Activated CD8-positive, alpha-beta T cell treated with anti-CD3 and anti-CD28 coated beads, Interleukin-2, amount 10 ng/mL, durations not matched to agents 7 days and 5 days (primary cell): ENCODE results near the gene GNB1. TPM values are rescaled to one million over a fixed set of nuclear protein-coding genes. Genes with fewer than 3 reads are reported as not detected.
A peak's percentile ranks its signal among the peaks of the same experiment; 100 is the strongest.
"Not testable (repeated sequence)": the region's sequence is repeated elsewhere in the genome, so short reads cannot be mapped to it uniquely, and the experiment has no call there.

Experiments
- ATAC-seq: fragments of 150-1000 bp; cut with Tn5 transposase; one replicate; pipeline ENCODE4 v1.10.0; 2021; ENCODE audit warnings: moderate library complexity
- CTCF ChIA-PET: fragments of 350-600 bp; sonication (Branson Sonifier 250); formaldehyde crosslinking; loops from one replicate; lab custom pipeline; 2021; ENCODE audit warnings: antibody characterized with exemption; lab: Charles Lee
- POLR2A ChIA-PET: fragments of 350-600 bp; sonication (Branson Sonifier 250); formaldehyde crosslinking; loops from one replicate; lab custom pipeline; 2021; ENCODE audit warnings: antibody characterized with exemption; lab: Charles Lee
- DNase-seq: peaks from one replicate; pipeline ENCODE4 v3.0.0-alpha.2; 2020
- H3K27ac Mint-ChIP-seq: one replicate; pipeline ENCODE4 v1.8.0; 2021; ENCODE audit warnings: mild to moderate bottlenecking, mixed read lengths
- H3K27me3 Mint-ChIP-seq: one replicate; pipeline ENCODE4 v1.8.0; 2021; ENCODE audit warnings: low read depth, mixed read lengths
- H3K36me3 Mint-ChIP-seq: one replicate; pipeline ENCODE4 v1.8.0; 2021; ENCODE audit warnings: low read depth, mixed read lengths
- H3K4me1 Mint-ChIP-seq: one replicate; pipeline ENCODE4 v1.8.0; 2021; ENCODE audit warnings: low read depth, mixed read lengths
- H3K4me3 Mint-ChIP-seq: one replicate; pipeline ENCODE4 v1.8.0; 2021; ENCODE audit warnings: mild to moderate bottlenecking, mixed read lengths
- H3K9me3 Mint-ChIP-seq: one replicate; pipeline ENCODE4 v1.8.0; 2022; ENCODE audit warnings: mixed read lengths; ENCODE audit not compliant: insufficient read depth
- total RNA-seq, 2 experiments: library from RNA; stranded (reverse); gene quantifications; one replicate each; pipeline ENCODE4 v1.2.3, GENCODE V29; 2021

Gene GNB1
- total RNA-seq, 2 experiments from 2014 or later, result 398 TPM

DNA sequence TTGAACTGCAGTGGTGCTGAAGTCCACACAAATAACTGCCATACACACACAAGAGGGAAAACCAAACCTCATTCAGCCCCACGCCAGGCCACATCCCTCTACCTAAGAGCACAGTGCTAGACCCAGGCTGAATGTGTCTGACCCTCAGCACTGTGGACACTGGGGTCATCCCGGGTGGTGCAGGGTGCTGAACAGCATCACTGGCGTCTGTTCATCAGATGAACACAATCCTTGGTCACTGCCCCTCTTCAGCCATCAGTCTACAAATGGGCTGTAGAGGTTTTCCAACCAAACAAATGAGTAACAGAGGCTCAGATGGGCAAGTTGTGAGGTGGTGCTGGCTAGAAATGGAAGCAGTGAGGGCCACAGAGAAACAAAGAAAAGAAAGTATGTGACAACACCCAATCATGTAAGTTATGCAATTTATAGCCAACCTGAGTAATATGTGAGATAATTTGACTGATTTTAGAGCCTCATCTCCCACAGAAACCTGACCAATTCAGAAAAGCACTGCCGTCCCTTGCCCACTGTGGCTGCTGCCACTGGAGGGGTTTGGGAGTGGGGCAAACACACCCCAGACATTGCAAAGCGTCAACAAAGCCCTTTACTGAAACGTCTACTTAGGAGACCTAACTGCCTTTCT is 27.9 kb downstream of the GNB1 start:
- Mint-ChIP-seq H3K9me3 (no peaks in the 10 kb centered on the region), H3K36me3 (peaks cover 23% of the 10 kb centered on the region), H3K27me3 (no peaks in the 10 kb centered on the region), H3K4me1 (peaks cover 53% of the 10 kb centered on the region), H3K4me3 (no peak overlapping the region), H3K27ac (no peak overlapping the region)
- CTCF ChIA-PET, result no interaction called here
- DNase-seq, result no peak
- POLR2A ChIA-PET, result interaction anchor here (0.7 kb wide), 1 partner anchor 268 kb away, joined by 4 read pairs; no protein-coding TSS in a partner anchor
- ATAC-seq, result no peak

DNA sequence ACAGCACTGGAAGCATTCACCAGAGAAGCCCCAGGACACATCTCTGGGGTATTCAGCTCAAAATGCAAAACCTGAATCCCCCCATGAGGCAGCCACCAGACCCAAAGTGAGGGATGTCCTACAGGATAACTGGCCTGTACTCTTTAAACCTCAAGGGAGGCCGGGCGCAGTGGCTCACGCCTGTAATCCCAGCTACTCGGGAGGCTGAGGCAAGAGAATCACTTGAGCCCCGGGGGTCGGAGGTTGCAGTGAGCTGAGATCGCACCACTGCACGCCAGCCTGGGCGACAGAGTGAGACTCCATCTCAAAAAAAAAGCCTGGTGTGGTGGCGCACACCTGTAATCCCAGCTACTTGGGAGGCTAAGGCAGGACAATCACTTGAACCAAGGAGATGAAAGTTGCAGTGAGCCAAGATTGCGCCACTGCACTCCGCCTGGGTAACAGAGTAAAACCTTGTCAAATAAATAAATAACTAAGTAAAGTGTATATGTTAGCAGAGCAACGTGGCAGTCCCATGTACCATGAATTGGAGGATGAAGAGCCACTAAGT is 29.1 kb downstream of the GNB1 start:
- Mint-ChIP-seq H3K36me3 (peaks cover 27% of the 10 kb centered on the region), H3K4me1 (peaks cover 58% of the 10 kb centered on the region)
- H3K27me3 Mint-ChIP-seq, CTCF ChIA-PET, ATAC-seq, H3K27ac Mint-ChIP-seq, POLR2A ChIA-PET, DNase-seq, H3K4me3 Mint-ChIP-seq, H3K9me3 Mint-ChIP-seq: not testable (repeated sequence)

DNA sequence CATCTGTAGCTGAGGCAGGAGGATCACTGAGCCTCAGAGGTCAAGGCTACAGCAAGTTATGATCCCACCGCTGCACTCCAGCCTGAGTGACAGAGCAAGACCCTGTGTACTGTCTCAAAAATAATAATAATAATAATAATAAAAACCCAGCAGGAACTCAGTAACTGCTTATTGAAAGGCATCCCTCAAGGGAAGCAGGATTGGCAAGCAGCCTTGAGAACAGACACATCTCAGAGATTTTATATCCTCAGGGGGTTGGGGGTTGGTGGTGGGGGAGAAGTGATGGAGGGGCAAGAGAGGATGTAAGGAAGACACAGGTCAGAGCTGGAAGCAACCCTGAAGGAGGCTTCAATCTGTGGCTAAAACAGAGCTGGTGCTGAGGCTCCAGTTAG is 29.6 kb downstream of the GNB1 start:
- Mint-ChIP-seq H3K4me3 (no peak overlapping the region), H3K9me3 (no peaks in the 10 kb centered on the region), H3K27me3 (no peaks in the 10 kb centered on the region), H3K27ac (no peak overlapping the region), H3K4me1 (peaks cover 58% of the 10 kb centered on the region), H3K36me3 (peaks cover 26% of the 10 kb centered on the region)
- no peak for ATAC-seq
- POLR2A ChIA-PET, result no interaction called here
- DNase-seq, result no peak
- CTCF ChIA-PET, result no interaction called here

GRCh38 chr1:1859970-1860697 is 30.8 kb downstream of the GNB1 start:
- DNase-seq, H3K4me3 Mint-ChIP-seq, H3K27me3 Mint-ChIP-seq, POLR2A ChIA-PET, H3K9me3 Mint-ChIP-seq, CTCF ChIA-PET, ATAC-seq: not testable (repeated sequence)
- Mint-ChIP-seq H3K4me1 (peaks cover 54% of the 10 kb centered on the region), H3K27ac (peak overlapping the region; percentile 52), H3K36me3 (peaks cover 25% of the 10 kb centered on the region)

DNA sequence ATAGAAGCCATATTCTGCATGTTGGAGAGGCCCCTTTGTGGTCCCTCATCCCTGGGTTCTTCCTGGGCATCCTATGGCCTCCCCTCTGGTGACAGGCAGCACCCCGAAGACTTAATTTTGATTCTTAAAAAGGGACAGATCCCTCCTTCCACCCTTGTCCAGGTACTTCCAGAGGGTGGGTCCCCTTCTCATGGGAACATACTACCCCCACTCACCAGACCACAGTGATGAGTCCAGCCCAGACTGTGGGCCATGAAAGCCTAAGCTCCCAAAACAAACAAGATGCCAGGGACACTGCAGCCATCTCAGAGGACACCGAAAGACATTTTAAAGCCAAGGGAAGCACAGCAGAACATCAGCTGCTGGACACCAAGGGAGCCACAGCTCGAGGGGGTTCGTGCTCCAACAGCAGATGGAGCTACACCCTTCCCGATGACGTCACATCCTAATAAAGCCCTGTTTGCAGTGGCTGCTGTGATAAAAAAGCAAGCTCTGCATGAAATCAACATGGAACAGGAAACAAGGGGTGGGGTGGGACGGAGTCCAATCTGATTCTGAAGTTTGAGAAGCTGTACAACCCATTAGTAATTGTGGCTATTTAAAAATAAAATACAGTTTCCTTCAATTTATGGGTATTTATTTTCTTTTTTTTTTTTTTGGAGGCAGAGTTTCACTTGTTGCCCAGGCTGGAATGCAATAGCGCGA is 32.4 kb downstream of the GNB1 start:
- Mint-ChIP-seq H3K27me3 (no peaks in the 10 kb centered on the region), H3K9me3 (no peaks in the 10 kb centered on the region), H3K27ac (peak overlapping the region; percentile 46), H3K4me3 (no peak overlapping the region), H3K4me1 (peaks cover 54% of the 10 kb centered on the region), H3K36me3 (peaks cover 21% of the 10 kb centered on the region)
- POLR2A ChIA-PET, result no interaction called here
- ATAC-seq, result no peak
- DNase-seq, result no peak
- CTCF ChIA-PET, result interaction anchor here (1.0 to 1.2 kb wide), 3 partner anchors 11 to 50 kb away, joined by 3 to 4 read pairs (median 3); no protein-coding TSS in a partner anchor

- ATAC-seq, result no peak
- H3K36me3 Mint-ChIP-seq, result peaks cover 20% of the 10 kb centered on the region
- ChIA-PET CTCF (no interaction called here), POLR2A (no interaction called here)
- H3K9me3 Mint-ChIP-seq, result no peaks in the 10 kb centered on the region
- no peak overlapping the region for H3K27ac Mint-ChIP-seq
- DNase-seq, result no peak
- no peaks in the 10 kb centered on the region for H3K27me3 Mint-ChIP-seq
- no peak overlapping the region for H3K4me3 Mint-ChIP-seq
- peaks cover 56% of the 10 kb centered on the region for H3K4me1 Mint-ChIP-seq
These were observed 33.7 kb downstream of the GNB1 start for GRCh38 chr1:1857096-1857703.

DNA sequence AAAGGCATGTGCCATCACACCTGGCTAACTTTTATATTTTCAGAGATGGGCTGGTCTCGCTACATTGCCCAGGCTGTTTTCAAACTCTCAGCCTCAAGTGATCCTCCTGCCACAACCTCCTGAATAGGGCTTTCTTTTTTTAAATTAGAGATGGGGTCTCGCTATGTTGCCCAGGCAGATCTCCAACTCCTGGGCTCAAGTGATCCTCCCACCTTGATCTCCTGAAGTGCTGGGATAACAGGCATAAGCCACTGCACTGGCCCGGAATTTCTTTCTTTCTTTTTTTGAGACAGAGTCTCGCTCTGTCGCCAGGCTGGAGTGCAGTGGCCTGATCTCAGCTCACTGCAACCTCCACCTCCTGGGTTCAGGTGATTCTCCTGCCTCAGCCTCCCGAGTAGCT is 34.7 kb downstream of the GNB1 start:
- peaks cover 18% of the 10 kb centered on the region for H3K36me3 Mint-ChIP-seq
- H3K4me3 Mint-ChIP-seq, POLR2A ChIA-PET, H3K9me3 Mint-ChIP-seq, H3K27ac Mint-ChIP-seq, CTCF ChIA-PET, H3K27me3 Mint-ChIP-seq, DNase-seq, ATAC-seq: not testable (repeated sequence)
- H3K4me1 Mint-ChIP-seq, result peaks cover 46% of the 10 kb centered on the region

DNA sequence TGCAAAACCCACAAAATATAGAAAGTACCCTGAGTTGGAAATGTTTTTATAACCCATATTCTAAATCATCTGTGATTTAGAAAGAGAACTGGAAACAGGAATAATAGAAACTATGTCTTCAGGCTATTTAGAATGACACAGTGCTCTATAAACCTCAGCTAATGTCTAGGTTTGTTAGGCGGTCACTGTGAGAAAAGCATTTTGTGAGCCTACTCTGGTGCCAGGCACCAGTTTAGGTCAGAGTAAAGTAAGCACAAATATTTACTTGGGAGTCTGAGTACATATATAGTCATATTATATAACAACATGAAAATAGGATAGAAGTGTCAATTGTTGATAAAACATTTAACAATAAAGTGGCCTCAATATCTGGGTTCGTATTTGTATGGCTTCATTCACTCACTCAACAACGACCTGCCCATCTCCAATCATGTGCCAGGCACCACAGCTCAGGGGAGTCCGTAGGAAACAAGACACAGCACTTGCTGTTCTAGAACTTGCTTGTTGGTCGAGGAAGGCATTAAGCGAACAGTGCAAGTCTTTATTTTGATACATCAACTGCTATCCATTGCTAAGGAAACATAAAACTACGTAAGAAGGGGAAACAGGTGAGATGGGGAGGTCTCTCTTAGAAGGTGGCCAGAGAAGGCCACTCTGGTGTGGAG is 37.2 kb downstream of the GNB1 start:
- no peaks in the 10 kb centered on the region for H3K27me3 Mint-ChIP-seq
- peak overlapping the region; percentile 4 for H3K27ac Mint-ChIP-seq
- DNase-seq (no peak), ATAC-seq (no peak)
- no peaks in the 10 kb centered on the region for H3K9me3 Mint-ChIP-seq
- no peak overlapping the region for H3K4me3 Mint-ChIP-seq
- ChIA-PET CTCF (interaction anchor here (1.3 kb wide), 1 partner anchor 52 kb away, joined by 4 read pairs; no protein-coding TSS in a partner anchor), POLR2A (no interaction called here)
- peaks cover 16% of the 10 kb centered on the region for H3K36me3 Mint-ChIP-seq
- H3K4me1 Mint-ChIP-seq, result peaks cover 32% of the 10 kb centered on the region

- no peak for DNase-seq
- no peak for ATAC-seq
- POLR2A ChIA-PET, result no interaction called here
- H3K27ac Mint-ChIP-seq, result peak overlapping the region; percentile 4
- H3K4me1 Mint-ChIP-seq, result peaks cover 27% of the 10 kb centered on the region
- CTCF ChIA-PET, result interaction anchor here (1.3 kb wide), 1 partner anchor 53 kb away, joined by 4 read pairs; no protein-coding TSS in a partner anchor
- H3K4me3 Mint-ChIP-seq, result no peak overlapping the region
- H3K36me3 Mint-ChIP-seq, result peaks cover 15% of the 10 kb centered on the region
- H3K27me3 Mint-ChIP-seq, result no peaks in the 10 kb centered on the region
- H3K9me3 Mint-ChIP-seq, result no peaks in the 10 kb centered on the region
These were observed 38.1 kb downstream of the GNB1 start for GRCh38 chr1:1852619-1853414.

- Mint-ChIP-seq H3K27me3 (no peaks in the 10 kb centered on the region), H3K27ac (no peak overlapping the region), H3K9me3 (no peaks in the 10 kb centered on the region), H3K36me3 (peaks cover 14% of the 10 kb centered on the region), H3K4me3 (no peak overlapping the region), H3K4me1 (peaks cover 9% of the 10 kb centered on the region)
- no peak for ATAC-seq
- DNase-seq, result no peak
- ChIA-PET CTCF (interaction anchor here (2.1 kb wide), 1 partner anchor 169 kb away, joined by 6 read pairs; no protein-coding TSS in a partner anchor), POLR2A (no interaction called here)
These were observed 43.0 kb downstream of the GNB1 start for GRCh38 chr1:1847890-1848289.
